Psoas muscle (tissue), 8 donors: ENCODE data around the gene SREBF2. TPM values are rescaled to one million over a fixed set of nuclear protein-coding genes. Genes with fewer than 3 reads are reported as not detected.

Experiments
- ATAC-seq, 4 donors: fragments of 200-7000 bp; cut with Tn5 transposase; one replicate each; pipeline ENCODE4 v1.9.1; 2020; ENCODE audit warnings: moderate library complexity in 3 of 4, mild to moderate bottlenecking in 2 of 4
- DNase-seq, 2 donors: peaks; one replicate each; pipeline ENCODE4 v3.0.0-alpha.2; 2020
- H3K27ac ChIP-seq: fragments of 200-600 bp; one replicate; pipeline ENCODE4 v1.8.0; 2022
- H3K27me3 ChIP-seq, 3 donors: fragments of 200-600 bp in 1 of 3; one replicate each; pipeline versions ENCODE4 v1.6.1 to v1.8.0; 2013 to 2022; ENCODE audit warnings: low read length in 2 of 3, mild to moderate bottlenecking in 2 of 3, moderate library complexity in 1 of 3; ENCODE audit not compliant: insufficient read depth in 3 of 3
- H3K36me3 ChIP-seq, 2 donors: fragments of 200-600 bp in 1 of 2; one replicate each; pipeline versions ENCODE4 v1.6.1 to v1.8.0; 2013 to 2022; ENCODE audit warnings: low read depth in 1 of 2, mild to moderate bottlenecking in 1 of 2, moderate library complexity in 1 of 2; ENCODE audit not compliant: insufficient read depth in 1 of 2
- H3K4me1 ChIP-seq: fragments of 200-600 bp; one replicate; pipeline ENCODE4 v1.8.0; 2022
- H3K4me3 ChIP-seq: fragments of 200-600 bp; one replicate; pipeline ENCODE4 v1.8.0; 2022; ENCODE audit warnings: mild to moderate bottlenecking
- H3K9me3 ChIP-seq: fragments of 200-600 bp; one replicate; pipeline ENCODE4 v1.8.0; 2022
- WGBS, 3 donors: extraction: QIAGEN DNeasy Blood & Tissue Kit; methylation state at CpG; one replicate each; pipeline versions ENCODE4 v1.1.6 to v1.1.7; 2013; 5-methylcytosine and 5-hydroxymethylcytosine counted together
- intact Hi-C, 2 donors: fragments of 100-400 bp; cut with DNase I; formaldehyde crosslinking; loops; one replicate each; pipeline versions ENCODE4 v1.11.0 to v1.14.2; 2022
- polyA plus RNA-seq, 3 donors: library from polyadenylated mRNA; stranded (reverse); fragments of 200-250 nt; gene quantifications; one replicate each; pipeline ENCODE4 v1.2.3, GENCODE V29; 2013
- total RNA-seq, 4 donors: library from RNA; stranded (reverse); fragmentation: NEBNext Ultra II Directional in 2 of 4; extraction: Animal tissue kit (Norgen Biotek cat#: 25700) in 2 of 4; gene quantifications; one replicate each; pipeline versions ENCODE4 v1.2.1 to v1.2.4, GENCODE V29; 2021 to 2023
- TF ChIP-seq, protein P1 (sequence below): fragments of 200-600 bp; IDR thresholded peaks from one replicate; pipeline ENCODE4 v1.8.0; 2022; ENCODE audit warnings: antibody characterized with exemption
- donor health status: healthy with polysubstance abuse.
- donor health status: DM: no; HTN: no; CAD: no; lungs with moderate emphysema.
- donor health status: Bipolar disorder and iron deficiency.
- donor health status: healthy.
- donor health status: DM: yes; HTN: yes; CAD: no.
- donor health status: DM: no; HTN: no; CAD: no.
- donor health status: DM: no; HTN: no; CAD: no.
- donor health status: DM: yes; HTN: yes; CAD: no.

SREBF2 gene
- total and polyA plus RNA-seq, 7 donors = 21.0 to 47.0 (median 36.3) TPM

DNA sequence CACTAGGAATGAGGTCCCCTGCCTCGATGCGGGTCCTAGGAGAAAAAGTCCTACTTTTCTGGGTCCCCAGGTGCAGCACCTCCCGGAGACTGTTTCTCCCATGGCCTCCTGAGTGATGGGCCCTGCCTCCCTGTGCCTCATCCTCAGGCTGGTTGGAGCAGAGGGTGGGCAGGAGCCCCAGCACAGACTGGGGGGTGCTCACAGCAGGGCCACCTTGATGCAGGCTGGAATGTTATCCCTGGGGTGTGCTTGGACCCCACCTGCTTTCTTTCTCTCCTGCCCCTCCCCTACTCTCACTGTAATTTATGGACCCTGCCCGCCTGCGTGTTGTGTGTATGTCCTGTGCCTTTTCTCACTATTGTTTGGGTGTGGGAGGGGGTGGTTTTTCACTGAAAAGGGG lies 73.9 kb downstream of the SREBF2 start:
- DNase-seq (no peak), ATAC-seq (no peak)
- TF ChIP-seq, protein P1, sequence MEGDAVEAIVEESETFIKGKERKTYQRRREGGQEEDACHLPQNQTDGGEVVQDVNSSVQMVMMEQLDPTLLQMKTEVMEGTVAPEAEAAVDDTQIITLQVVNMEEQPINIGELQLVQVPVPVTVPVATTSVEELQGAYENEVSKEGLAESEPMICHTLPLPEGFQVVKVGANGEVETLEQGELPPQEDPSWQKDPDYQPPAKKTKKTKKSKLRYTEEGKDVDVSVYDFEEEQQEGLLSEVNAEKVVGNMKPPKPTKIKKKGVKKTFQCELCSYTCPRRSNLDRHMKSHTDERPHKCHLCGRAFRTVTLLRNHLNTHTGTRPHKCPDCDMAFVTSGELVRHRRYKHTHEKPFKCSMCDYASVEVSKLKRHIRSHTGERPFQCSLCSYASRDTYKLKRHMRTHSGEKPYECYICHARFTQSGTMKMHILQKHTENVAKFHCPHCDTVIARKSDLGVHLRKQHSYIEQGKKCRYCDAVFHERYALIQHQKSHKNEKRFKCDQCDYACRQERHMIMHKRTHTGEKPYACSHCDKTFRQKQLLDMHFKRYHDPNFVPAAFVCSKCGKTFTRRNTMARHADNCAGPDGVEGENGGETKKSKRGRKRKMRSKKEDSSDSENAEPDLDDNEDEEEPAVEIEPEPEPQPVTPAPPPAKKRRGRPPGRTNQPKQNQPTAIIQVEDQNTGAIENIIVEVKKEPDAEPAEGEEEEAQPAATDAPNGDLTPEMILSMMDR = no peak
- Histone ChIP-seq H3K27ac (no peak overlapping the region), H3K9me3 (no peaks in the 10 kb centered on the region), H3K4me1 (peaks cover 24% of the 10 kb centered on the region), H3K27me3 (peaks cover 0 to 16% (median 6%) of the 10 kb centered on the region in 3 donors), H3K4me3 (no peak overlapping the region), H3K36me3 (peaks cover 0 to 31% of the 10 kb centered on the region in 2 donors)
- intact Hi-C loops = no loop called here
- WGBS, 3 donors = 86 to 92% (median 92%) methylated on average over 5 of the region's 5 CpGs

DNA sequence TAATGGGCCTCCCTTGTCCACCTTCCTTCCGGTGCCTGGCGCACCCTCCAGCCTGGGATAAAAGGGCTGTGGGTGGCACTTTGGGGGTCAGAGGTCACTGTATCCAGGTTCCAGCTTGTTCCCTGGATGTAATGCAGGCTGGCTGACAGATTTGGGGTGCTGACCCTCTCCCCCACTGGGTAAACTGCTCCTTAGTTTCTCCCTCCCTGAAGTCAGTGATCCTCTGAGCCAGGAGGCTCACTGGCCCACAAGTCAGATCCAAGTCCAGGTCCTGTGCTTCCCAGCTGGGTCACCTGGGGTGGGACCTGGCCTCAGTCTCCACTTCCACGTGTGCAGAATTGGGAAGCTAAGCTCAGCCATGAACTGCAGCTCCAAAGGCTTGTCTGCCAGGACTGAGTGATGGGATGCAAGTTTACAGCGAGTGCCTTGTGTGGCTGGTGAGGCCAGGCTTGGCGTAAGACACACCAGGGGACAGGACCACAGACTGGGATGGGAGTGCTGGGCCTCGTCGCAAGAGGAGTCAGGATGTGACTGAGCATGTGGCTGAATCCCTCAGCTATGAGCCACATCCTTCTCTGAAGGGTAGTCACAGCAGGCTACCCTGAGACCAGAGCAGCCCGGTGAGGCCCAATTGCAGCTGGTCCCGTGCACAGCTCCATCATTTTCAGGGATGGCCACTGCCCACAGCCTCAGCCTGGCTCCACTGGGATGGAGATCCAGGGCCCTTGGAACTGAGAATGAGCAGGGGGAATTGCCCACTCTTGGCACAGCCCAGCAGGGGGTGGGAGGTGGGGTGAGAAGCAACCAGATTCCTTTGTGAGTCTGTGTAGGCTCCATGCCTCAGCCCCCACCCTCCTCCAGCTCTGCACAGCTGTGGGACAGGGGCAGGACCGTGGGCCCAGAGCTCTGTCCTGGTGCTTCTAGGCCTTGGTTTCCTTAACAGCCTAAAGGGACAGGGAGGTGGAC lies 74.8 kb downstream of the SREBF2 start:
- Histone ChIP-seq H3K27me3 (peaks cover 0 to 25% (median 11%) of the 10 kb centered on the region in 3 donors), H3K9me3 (no peaks in the 10 kb centered on the region), H3K4me1 (peaks cover 22% of the 10 kb centered on the region), H3K4me3 (no peak overlapping the region), H3K36me3 (peaks cover 0 to 31% of the 10 kb centered on the region in 2 donors), H3K27ac (no peak overlapping the region)
- TF ChIP-seq, protein P1 = no peak
- DNase-seq = no peak
- intact Hi-C loops = no loop called here
- ATAC-seq = no peak
- WGBS, 3 donors = 78 to 83% (median 83%) methylated on average over 10 of the region's 10 CpGs

DNA sequence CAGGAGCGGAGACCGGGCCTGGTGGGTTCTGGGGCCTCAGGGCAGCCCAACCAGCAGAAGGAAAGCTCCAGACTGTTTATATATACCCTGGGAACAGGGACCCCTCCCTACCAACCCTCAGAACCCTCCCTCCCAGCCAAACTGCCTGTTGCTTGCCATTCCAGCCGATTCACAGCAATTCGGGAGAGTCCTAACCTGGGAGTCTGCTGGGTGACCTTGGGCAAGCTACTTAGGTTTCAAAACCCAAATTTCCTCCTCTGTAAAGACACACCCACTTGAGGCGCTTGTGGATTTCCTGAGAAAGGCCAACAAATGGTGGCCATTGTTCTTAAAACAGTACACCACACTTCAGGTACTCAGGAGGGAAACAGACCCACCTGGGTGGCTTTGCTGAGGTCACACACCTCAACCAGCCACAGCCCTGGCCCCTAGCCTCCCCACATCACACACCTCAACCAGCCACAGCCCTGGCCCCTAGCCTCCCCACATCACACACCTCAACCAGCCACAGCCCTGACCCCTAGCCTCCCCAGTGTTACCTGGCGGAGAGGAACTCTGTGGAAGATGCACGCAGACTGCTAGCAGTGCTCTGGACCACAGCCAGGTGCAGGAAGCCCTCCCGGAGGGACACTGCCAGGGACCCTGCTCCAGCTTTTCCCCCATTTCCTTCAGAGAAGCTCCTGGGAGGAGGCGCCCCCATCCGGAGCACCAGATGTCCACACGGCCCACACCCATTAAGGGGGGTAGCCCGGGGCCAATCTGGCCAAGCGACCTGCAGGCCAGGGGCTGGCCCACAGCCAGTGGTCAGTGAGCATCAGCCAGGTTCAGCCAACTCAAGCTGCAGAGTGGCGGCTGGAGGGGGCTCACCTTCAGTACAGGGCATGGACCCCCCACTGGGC lies 75.8 kb downstream of the SREBF2 start:
- no peaks in the 10 kb centered on the region for H3K9me3 ChIP-seq
- intact Hi-C loops = no loop called here
- peaks cover 0 to 23% of the 10 kb centered on the region in 2 donors for H3K36me3 ChIP-seq
- H3K27me3 ChIP-seq = peaks cover 0 to 34% (median 11%) of the 10 kb centered on the region in 3 donors
- DNase-seq (no peak), ATAC-seq (peak in 2 of 4 donors; percentile 3 to 8)
- WGBS, 3 donors = 57 to 65% (median 58%) methylated on average over 14 of the region's 14 CpGs
- peaks cover 13% of the 10 kb centered on the region for H3K4me1 ChIP-seq
- H3K27ac ChIP-seq = no peak overlapping the region
- TF ChIP-seq, protein P1 = no peak
- H3K4me3 ChIP-seq = no peak overlapping the region

- 27 to 41% (median 31%) methylated on average over 48 to 55 of the region's 55 CpGs for WGBS, 3 donors
- H3K9me3 ChIP-seq = no peaks in the 10 kb centered on the region
- TF ChIP-seq, protein P1 = no peak
- no peak overlapping the region for H3K27ac ChIP-seq
- DNase-seq (no peak), ATAC-seq (peak in 2 of 4 donors; percentile 3 to 9)
- peaks cover 12% of the 10 kb centered on the region for H3K4me1 ChIP-seq
- H3K4me3 ChIP-seq = peak overlapping the region; percentile 59
- H3K36me3 ChIP-seq = peaks cover 0 to 15% of the 10 kb centered on the region in 2 donors
- intact Hi-C loops = no loop called here
- peaks cover 0 to 41% (median 16%) of the 10 kb centered on the region in 3 donors for H3K27me3 ChIP-seq
Observed at GRCh38 chr22:41909310-41910049, 76.6 kb downstream of the SREBF2 start.
